Body of pancreas (tissue), 4 donors: Measurements from ENCODE around the gene RPS6KA5. TPM values are rescaled to one million over a fixed set of nuclear protein-coding genes. Genes with fewer than 3 reads are reported as not detected.

Source experiments
- ATAC-seq: fragments of 150-250 bp; one replicate; pipeline ENCODE4 v1.9.1; 2016
- DNase-seq, 4 donors: peaks; one replicate each; pipeline ENCODE4 v3.0.0-alpha.2; 2019
- H3K27ac ChIP-seq, 4 donors: fragments of 200-600 bp; sonication (generic); 1 replicate in 3 of 4; 2 replicates in 1 of 4; pipeline versions ENCODE4 v1.5.1 to v1.6.1; 2016 to 2019; ENCODE audit warnings: mild to moderate bottlenecking in 1 of 4, mixed read lengths in 1 of 4, moderate library complexity in 1 of 4
- H3K27me3 ChIP-seq, 2 donors: fragments of 200-600 bp; sonication (generic); one replicate each; pipeline ENCODE4 v1.6.0; 2016; ENCODE audit warnings: mild to moderate bottlenecking in 1 of 2
- H3K36me3 ChIP-seq, 2 donors: fragments of 200-600 bp; sonication (generic); replicated peaks in 1 of 2; 2 replicates each; pipeline ENCODE4 v1.5.1; 2016; ENCODE audit warnings: low read depth in 2 of 2; ENCODE audit not compliant: insufficient read depth in 1 of 2
- H3K4me1 ChIP-seq: fragments of 200-600 bp; sonication (generic); one replicate; pipeline ENCODE4 v1.6.0; 2016
- H3K4me3 ChIP-seq, 2 donors: fragments of 200-600 bp; sonication (generic); 1 replicate in 1 of 2; 2 replicates in 1 of 2; pipeline ENCODE4 v1.5.1; 2016 to 2019
- H3K9me3 ChIP-seq, 3 donors: fragments of 200-600 bp; sonication (generic); 1 replicate in 2 of 3; 2 replicates in 1 of 3; pipeline ENCODE4 v1.5.1; 2016
- POLR2A ChIP-seq, 3 donors: fragments of 450-650 bp; IDR thresholded peaks; one replicate each; pipeline ENCODE4 v1.6.1; 2016; ENCODE audit warnings: antibody characterized with exemption in 3 of 3, mild to moderate bottlenecking in 2 of 3
- WGBS, 2 donors: methylation state at CpG; one replicate each; pipeline ENCODE4 v1.1.5; 2017; 5-methylcytosine and 5-hydroxymethylcytosine counted together
- intact Hi-C: fragments of 100-400 bp; cut with DNase I; formaldehyde crosslinking; loops from one replicate; pipeline ENCODE4 v1.15.1; 2023
- total RNA-seq, 2 donors: library from RNA; depleted of rRNA; stranded (reverse); fragments of >200 nt; gene quantifications; one replicate each; pipeline ENCODE4 v1.1.0, GENCODE V29; 2016
- TF ChIP-seq, protein P1 (sequence below), 7 experiments: fragments of 450-650 bp in 4 of 7; fragments of 200-600 bp in 3 of 7; sonication (generic) in 3 of 7; IDR thresholded peaks; one replicate each; pipeline ENCODE4 v1.5.1; 2016 to 2019; ENCODE audit warnings: antibody characterized with exemption in 7 of 7

RPS6KA5 gene
- total RNA-seq, 2 donors from 2014 or later: 0.66 to 2.9 TPM

DNA sequence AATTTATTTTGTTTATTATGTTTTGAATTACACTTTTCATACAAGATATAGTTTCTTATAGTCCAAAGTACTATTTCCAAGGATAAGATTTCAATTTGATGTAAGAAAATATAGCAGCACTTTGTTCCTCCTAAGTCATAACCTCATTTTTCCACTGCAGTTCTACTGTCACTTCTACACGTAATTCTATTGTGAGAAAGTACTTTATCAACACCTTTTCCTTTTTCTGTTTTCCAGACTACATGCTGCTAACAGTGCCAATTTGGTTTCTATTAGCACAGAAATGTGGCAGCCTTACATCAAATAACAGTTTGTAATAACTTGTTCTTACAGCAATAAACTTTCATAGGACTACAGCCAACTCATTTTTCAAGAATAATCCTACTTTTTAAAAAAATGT is 45.0 kb downstream of the RPS6KA5 start:
- no peak for DNase-seq
- Histone ChIP-seq H3K4me1 (peaks cover 7% of the 10 kb centered on the region), H3K27ac (peak overlapping the region in 1 of 4 donors; percentile 7), H3K36me3 (no peaks in the 10 kb centered on the region), H3K27me3 (no peaks in the 10 kb centered on the region), H3K9me3 (no peaks in the 10 kb centered on the region), H3K4me3 (no peak overlapping the region)
- TF ChIP-seq, protein P1, sequence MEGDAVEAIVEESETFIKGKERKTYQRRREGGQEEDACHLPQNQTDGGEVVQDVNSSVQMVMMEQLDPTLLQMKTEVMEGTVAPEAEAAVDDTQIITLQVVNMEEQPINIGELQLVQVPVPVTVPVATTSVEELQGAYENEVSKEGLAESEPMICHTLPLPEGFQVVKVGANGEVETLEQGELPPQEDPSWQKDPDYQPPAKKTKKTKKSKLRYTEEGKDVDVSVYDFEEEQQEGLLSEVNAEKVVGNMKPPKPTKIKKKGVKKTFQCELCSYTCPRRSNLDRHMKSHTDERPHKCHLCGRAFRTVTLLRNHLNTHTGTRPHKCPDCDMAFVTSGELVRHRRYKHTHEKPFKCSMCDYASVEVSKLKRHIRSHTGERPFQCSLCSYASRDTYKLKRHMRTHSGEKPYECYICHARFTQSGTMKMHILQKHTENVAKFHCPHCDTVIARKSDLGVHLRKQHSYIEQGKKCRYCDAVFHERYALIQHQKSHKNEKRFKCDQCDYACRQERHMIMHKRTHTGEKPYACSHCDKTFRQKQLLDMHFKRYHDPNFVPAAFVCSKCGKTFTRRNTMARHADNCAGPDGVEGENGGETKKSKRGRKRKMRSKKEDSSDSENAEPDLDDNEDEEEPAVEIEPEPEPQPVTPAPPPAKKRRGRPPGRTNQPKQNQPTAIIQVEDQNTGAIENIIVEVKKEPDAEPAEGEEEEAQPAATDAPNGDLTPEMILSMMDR (IDR thresholded peaks at IDR 0.05): no peak
- no peak for TF ChIP-seq POLR2A (IDR thresholded peaks at IDR 0.05)
- intact Hi-C loops: no loop called here
- 0 to 4% methylated on average over 1 of the region's 1 CpG for WGBS, 2 donors
- no peak for ATAC-seq

DNA sequence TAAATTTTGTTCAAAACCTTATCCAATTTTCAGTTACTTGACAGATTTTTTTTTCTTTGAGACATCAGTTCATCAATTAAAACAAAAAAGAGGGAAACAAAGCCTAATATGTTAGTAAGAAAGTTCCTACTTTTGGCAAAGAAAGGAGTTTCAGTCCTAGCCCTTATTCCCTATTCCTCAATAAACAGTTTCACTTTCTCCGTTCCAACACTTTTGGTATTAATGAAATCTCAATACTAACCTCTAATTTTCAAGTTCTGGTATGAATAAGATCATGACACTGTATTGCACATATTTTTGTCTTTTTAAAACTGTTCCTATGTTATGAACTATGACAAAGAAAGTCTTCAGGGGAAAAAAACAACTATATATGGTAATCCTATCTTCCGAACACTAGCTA is 48.4 kb downstream of the RPS6KA5 start:
- no peak overlapping the region for H3K27ac ChIP-seq

DNA sequence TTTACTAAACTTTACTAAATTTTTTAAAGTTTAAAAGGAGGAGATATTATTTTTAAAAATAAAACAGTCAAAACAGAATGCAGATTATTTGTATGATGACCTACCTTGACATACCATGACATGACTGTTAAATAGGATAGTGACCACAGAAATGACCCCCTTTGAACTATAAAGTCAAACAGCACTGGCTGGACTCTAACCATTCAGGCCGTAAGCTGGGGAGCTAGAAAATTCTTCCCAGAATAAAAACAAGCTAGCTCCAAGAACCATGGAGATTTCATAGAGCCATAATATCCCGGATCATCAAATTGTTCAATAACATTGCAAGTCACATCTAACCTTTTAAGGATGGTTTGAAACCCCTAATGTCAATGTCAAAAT is 50.3 kb downstream of the RPS6KA5 start:
- 91 to 93% methylated on average over 2 of the region's 2 CpGs for WGBS, 2 donors
- Histone ChIP-seq H3K4me3 (no peak overlapping the region), H3K27me3 (no peaks in the 10 kb centered on the region), H3K9me3 (no peaks in the 10 kb centered on the region), H3K4me1 (peaks cover 21% of the 10 kb centered on the region), H3K36me3 (no peaks in the 10 kb centered on the region), H3K27ac (peak overlapping the region in 1 of 4 donors; percentile 64)
- ATAC-seq (no peak), DNase-seq (no peak)
- intact Hi-C loops: no loop called here
- no peak for TF ChIP-seq POLR2A (IDR thresholded peaks at IDR 0.05)
- TF ChIP-seq, protein P1 (IDR thresholded peaks at IDR 0.05): no peak

More for the DNA sequence above, 48.4 kb downstream of the RPS6KA5 start:
- no peaks in the 10 kb centered on the region for H3K9me3 ChIP-seq
- intact Hi-C loops: no loop called here
- no peak overlapping the region for H3K4me3 ChIP-seq
- DNase-seq (no peak), ATAC-seq (no peak)
- WGBS, 2 donors: 82% methylated on average over 2 of the region's 2 CpGs
- no peak for TF ChIP-seq POLR2A (IDR thresholded peaks at IDR 0.05)
- TF ChIP-seq, protein P1 (IDR thresholded peaks at IDR 0.05): no peak
- H3K27me3 ChIP-seq: no peaks in the 10 kb centered on the region
- H3K4me1 ChIP-seq: peaks cover 17% of the 10 kb centered on the region
- H3K36me3 ChIP-seq: no peaks in the 10 kb centered on the region

DNA sequence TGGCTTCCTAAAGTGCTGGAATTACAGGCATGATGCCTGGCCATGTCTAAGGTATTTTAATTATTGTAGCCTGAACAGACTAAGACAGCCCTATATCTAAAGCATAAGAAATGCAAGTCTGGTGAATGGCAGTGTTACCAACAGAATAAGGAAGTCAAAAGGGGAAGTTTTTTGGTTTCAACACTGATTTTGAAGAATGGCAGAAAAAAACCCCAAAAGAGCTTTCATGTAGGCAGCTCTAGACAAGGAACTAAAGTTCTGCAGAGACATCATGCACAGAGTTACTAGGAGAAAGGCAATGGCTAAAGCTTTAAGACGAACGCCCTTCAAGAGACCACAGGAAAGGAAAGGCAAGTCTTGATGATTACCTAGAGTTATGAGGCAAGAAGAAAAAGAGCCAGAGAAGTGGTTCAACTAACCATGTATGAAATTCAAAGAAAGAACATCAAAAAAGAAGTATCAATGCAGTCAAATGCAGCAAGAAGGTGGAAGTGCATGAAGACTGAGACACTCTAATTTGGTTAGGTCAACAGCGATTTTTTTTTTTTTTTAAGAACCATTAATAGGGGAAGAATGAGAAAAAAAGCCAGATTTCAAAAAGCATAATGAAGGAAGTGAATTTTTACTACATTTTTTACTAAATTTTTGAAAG is 50.8 kb downstream of the RPS6KA5 start:
- H3K4me3 ChIP-seq: no peak overlapping the region
- peaks cover 21% of the 10 kb centered on the region for H3K4me1 ChIP-seq
- ATAC-seq: no peak
- H3K9me3 ChIP-seq: no peaks in the 10 kb centered on the region
- H3K27ac ChIP-seq: peak overlapping the region in 2 of 4 donors; percentile 7 to 64
- no peaks in the 10 kb centered on the region for H3K36me3 ChIP-seq
- no peak for TF ChIP-seq POLR2A (IDR thresholded peaks at IDR 0.05)
- no peaks in the 10 kb centered on the region for H3K27me3 ChIP-seq
- 62 to 83% methylated on average over 3 of the region's 3 CpGs for WGBS, 2 donors
- DNase-seq: no peak
- intact Hi-C loops: no loop called here

DNA sequence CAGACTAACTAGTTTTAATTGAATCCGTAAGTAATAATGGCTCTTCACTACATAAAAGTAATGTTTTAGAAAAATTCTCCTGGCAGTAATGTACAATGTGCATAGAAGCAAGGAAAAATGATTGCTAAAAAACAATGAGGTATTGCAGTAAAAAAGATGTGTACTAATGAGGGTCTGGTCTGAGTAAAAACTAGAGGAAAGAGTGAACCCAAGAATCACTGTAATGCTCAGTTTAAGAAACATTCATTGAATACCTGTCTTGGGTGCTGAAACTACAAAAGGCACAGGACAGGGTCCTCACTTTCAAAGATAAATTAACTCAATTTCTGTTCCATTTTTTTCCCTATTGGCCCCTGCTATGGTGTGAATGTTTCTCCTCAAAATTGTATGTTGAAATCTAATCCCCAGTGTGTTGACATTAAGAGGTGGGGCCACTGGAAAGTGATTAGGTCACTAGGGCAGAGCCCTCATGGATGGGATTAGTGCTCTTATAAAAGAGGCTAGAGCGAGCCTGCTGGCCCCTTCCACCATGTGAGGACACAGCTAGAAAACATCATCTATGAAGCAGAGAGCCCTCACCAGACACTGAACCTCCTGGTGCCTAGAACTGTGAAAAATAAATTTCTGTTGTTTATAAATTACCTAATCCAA is 51.6 kb downstream of the RPS6KA5 start:
- Histone ChIP-seq H3K4me1 (peaks cover 21% of the 10 kb centered on the region), H3K36me3 (no peaks in the 10 kb centered on the region), H3K4me3 (no peak overlapping the region), H3K27me3 (no peaks in the 10 kb centered on the region), H3K9me3 (no peaks in the 10 kb centered on the region), H3K27ac (peak overlapping the region in 2 of 4 donors; percentile 7 to 64)
- 84 to 87% methylated on average over 2 of the region's 2 CpGs for WGBS, 2 donors
- ATAC-seq (no peak), DNase-seq (peak in 1 of 4 donors; percentile 11)
- intact Hi-C loops: no loop called here
- TF ChIP-seq, protein P1 (IDR thresholded peaks at IDR 0.05): no peak
